PC-3 (cell line): Measurements from ENCODE around the gene AGTRAP. TPM values are rescaled to one million over a fixed set of nuclear protein-coding genes. Genes with fewer than 3 reads are reported as not detected.

Experiments used
- ATAC-seq: fragments of 200-7000 bp; cut with Tn5 transposase; 2 replicates; pipeline ENCODE4 v1.9.1; 2020; ENCODE audit warnings: mild to moderate bottlenecking, moderate library complexity
- BruUV-seq: library from RNA; stranded (reverse); fragments of 400-500 nt; replicated peaks from 2 replicates; lab custom pipeline; 2021; lab: Mats Ljungman, UMichigan
- CTCF ChIA-PET: fragments of 300-600 bp; sonication (Branson Sonifier 250); formaldehyde crosslinking; loops from one replicate; lab custom pipeline; 2022; ENCODE audit warnings: antibody characterized with exemption; lab: Charles Lee
- POLR2A ChIA-PET: fragments of 300-600 bp; sonication (Branson Sonifier 250); formaldehyde crosslinking; loops from one replicate; lab custom pipeline; 2022; ENCODE audit warnings: antibody characterized with exemption; ENCODE audit not compliant: unreplicated experiment; lab: Charles Lee
- DNase-seq: peaks from one replicate; pipeline ENCODE4 v3.0.0-alpha.2; 2015
- H2AFZ ChIP-seq: fragments of 300-600 bp; sonication (generic); 2 replicates; pipeline ENCODE4 v1.6.0; 2016; ENCODE audit warnings: antibody characterized with exemption, low read length
- H3F3A ChIP-seq: fragments of 300-600 bp; sonication (generic); one replicate; pipeline ENCODE4 v1.6.0; 2017; ENCODE audit warnings: antibody characterized with exemption, low read length, control low read depth, mild to moderate bottlenecking; ENCODE audit not compliant: unreplicated experiment
- H3K27ac ChIP-seq: fragments of 300-600 bp; sonication (generic); 2 replicates; pipeline ENCODE4 v1.5.1; 2016; ENCODE audit warnings: mild to moderate bottlenecking, low read length
- H3K27me3 ChIP-seq: fragments of 300-600 bp; sonication (generic); 2 replicates; pipeline ENCODE4 v1.6.1; 2016; ENCODE audit warnings: low read length, mixed read lengths
- H3K36me3 ChIP-seq: fragments of 300-600 bp; sonication (generic); 2 replicates; pipeline ENCODE4 v1.6.1; 2016; ENCODE audit warnings: low read depth, mixed run types, low read length, mixed read lengths
- H3K4me1 ChIP-seq: fragments of 300-600 bp; sonication (generic); 2 replicates; pipeline ENCODE4 v1.5.1; 2016; ENCODE audit warnings: low read length; ENCODE audit not compliant: insufficient read depth
- H3K4me2 ChIP-seq: fragments of 300-600 bp; sonication (generic); 2 replicates; pipeline ENCODE4 v1.6.0; 2016; ENCODE audit warnings: low read length
- H3K4me3 ChIP-seq: fragments of 300-600 bp; sonication (generic); 2 replicates; pipeline ENCODE4 v1.5.1; 2016; ENCODE audit warnings: mild to moderate bottlenecking, low read length, mixed read lengths
- H3K79me2 ChIP-seq: fragments of 300-600 bp; sonication (generic); 2 replicates; pipeline ENCODE4 v1.6.1; 2017; ENCODE audit warnings: low read length, mixed read lengths
- H3K9ac ChIP-seq: fragments of 300-600 bp; sonication (generic); 2 replicates; pipeline ENCODE4 v1.6.0; 2016; ENCODE audit warnings: mild to moderate bottlenecking, low read length
- H3K9me2 ChIP-seq: fragments of 300-600 bp; sonication (generic); replicated peaks from 2 replicates; pipeline ENCODE4 v1.6.1; 2016; ENCODE audit warnings: mixed run types, low read length, mixed read lengths
- H3K9me3 ChIP-seq: fragments of 300-600 bp; sonication (generic); 2 replicates; pipeline ENCODE4 v1.6.1; 2016; ENCODE audit warnings: low read length, mixed read lengths
- H4K20me1 ChIP-seq: fragments of 300-600 bp; sonication (generic); 2 replicates; pipeline ENCODE4 v1.6.1; 2016; ENCODE audit warnings: low read length, mixed read lengths
- EZH2 ChIP-seq: fragments of 300-600 bp; sonication (generic); IDR thresholded peaks from one replicate; pipeline ENCODE4 v1.6.1; 2017; ENCODE audit warnings: antibody characterized with exemption, mild to moderate bottlenecking, low read length; ENCODE audit not compliant: unreplicated experiment
- EZH2phosphoT487 ChIP-seq: fragments of 300-600 bp; sonication (generic); IDR thresholded peaks from 2 replicates; pipeline ENCODE4 v1.6.1; 2018; ENCODE audit warnings: mild to moderate bottlenecking, antibody characterized with exemption, low read length, borderline replicate concordance
- intact Hi-C: fragments of 100-400 bp; cut with micrococcal nuclease; formaldehyde crosslinking; loops from 2 replicates; pipeline ENCODE4 v1.9.0; 2023
- total RNA-seq: library from RNA; depleted of rRNA; stranded (reverse); fragments of >200 nt; gene quantifications from 2 replicates; pipeline ENCODE4 v1.2.3, GENCODE V29; 2014
- TF ChIP-seq, protein P1 (sequence below): fragments of 300-600 bp; sonication (generic); conservative IDR thresholded peaks from 2 replicates; pipeline ENCODE4 v1.5.1; 2017; ENCODE audit warnings: antibody characterized with exemption, low read depth, mild to moderate bottlenecking, low read length

AGTRAP gene
- total RNA-seq, 1 experiment from 2014 or later = 73.5 TPM

DNA sequence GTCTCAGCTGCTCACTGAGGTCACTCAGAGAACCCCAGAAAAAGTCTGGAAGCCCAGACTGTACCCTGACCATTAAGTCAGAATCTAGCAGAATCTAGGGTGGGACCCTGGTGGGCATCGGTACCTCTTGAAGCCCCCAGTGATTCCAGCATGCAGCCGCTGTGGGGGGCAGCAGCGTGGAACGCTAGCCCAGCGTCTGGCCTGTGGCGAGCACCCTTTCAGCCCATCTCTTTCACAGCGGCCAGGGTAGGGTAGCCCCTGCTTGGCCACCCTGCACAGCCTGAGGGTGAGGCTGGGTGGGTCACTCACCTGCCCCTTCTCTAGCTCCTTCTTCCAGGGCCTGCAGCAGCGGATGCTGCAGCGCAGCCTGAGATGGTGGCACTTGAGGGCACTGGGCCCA is 42.4 kb downstream of the AGTRAP start:
- Histone ChIP-seq H3K4me1 (no peaks in the 10 kb centered on the region), H3K9me2 (no peaks in the 10 kb centered on the region), H3K27ac (no peak overlapping the region), H3F3A (no peaks in the 10 kb centered on the region), H3K9me3 (no peaks in the 10 kb centered on the region), H3K27me3 (no peaks in the 10 kb centered on the region), H3K9ac (no peak overlapping the region), H3K36me3 (no peaks in the 10 kb centered on the region), H4K20me1 (no peaks in the 10 kb centered on the region), H2AFZ (no peak overlapping the region), H3K79me2 (no peaks in the 10 kb centered on the region), H3K4me3 (no peak overlapping the region), H3K4me2 (no peak overlapping the region)
- intact Hi-C loops = no loop called here
- CTCF ChIA-PET = no interaction called here
- ATAC-seq = no peak
- BruUV-seq = no TSS peak
- no peak for TF ChIP-seq EZH2
- TF ChIP-seq EZH2phosphoT487 = no peak
- TF ChIP-seq, protein P1, sequence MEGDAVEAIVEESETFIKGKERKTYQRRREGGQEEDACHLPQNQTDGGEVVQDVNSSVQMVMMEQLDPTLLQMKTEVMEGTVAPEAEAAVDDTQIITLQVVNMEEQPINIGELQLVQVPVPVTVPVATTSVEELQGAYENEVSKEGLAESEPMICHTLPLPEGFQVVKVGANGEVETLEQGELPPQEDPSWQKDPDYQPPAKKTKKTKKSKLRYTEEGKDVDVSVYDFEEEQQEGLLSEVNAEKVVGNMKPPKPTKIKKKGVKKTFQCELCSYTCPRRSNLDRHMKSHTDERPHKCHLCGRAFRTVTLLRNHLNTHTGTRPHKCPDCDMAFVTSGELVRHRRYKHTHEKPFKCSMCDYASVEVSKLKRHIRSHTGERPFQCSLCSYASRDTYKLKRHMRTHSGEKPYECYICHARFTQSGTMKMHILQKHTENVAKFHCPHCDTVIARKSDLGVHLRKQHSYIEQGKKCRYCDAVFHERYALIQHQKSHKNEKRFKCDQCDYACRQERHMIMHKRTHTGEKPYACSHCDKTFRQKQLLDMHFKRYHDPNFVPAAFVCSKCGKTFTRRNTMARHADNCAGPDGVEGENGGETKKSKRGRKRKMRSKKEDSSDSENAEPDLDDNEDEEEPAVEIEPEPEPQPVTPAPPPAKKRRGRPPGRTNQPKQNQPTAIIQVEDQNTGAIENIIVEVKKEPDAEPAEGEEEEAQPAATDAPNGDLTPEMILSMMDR = no peak
- DNase-seq = no peak
- POLR2A ChIA-PET = interaction anchor here (0.6 kb wide), 1 partner anchor 678 kb away, joined by 3 read pairs; the partner anchor contains the start of gene EXOSC10

DNA sequence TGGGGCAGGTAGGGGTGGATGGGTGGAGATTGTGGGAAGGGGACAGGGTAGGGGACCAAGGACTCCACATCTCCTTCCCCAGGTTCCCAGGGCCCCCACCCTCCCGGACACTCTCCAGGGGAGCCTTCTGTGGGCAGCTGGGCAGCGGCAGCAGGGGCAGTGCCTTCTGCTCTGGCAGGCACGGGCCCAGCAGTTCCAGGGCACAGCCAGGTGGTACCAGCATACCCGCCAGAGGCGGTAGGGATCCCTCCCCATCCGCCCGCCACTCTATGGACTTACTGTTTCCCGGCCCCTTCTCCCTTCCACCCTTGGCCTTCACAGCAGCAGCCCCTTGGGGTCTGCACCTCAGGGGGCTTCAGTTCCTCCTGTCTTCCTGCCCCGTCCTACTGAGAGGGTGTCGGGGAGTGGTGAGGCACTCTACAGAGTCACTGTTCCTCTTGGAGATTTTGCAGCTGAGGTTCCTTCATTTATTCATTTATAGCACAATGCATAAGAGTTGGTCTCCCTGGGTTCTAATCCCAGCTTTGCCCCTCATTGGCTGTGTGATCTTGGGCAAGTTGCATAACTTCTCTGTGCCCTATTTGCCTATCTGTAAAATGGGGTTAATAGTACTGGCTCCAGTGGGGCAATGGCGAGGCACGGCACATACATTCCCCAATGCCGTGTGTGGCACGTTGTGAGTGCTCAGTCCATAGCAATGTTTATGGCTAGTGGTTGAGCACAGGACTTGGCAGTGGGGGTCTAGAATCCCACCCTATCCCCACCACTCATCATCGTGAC is 43.1 kb downstream of the AGTRAP start:
- Histone ChIP-seq H4K20me1 (no peaks in the 10 kb centered on the region), H3K9me2 (no peaks in the 10 kb centered on the region), H3F3A (no peaks in the 10 kb centered on the region), H3K79me2 (no peaks in the 10 kb centered on the region), H3K9me3 (no peaks in the 10 kb centered on the region), H2AFZ (no peak overlapping the region), H3K4me1 (no peaks in the 10 kb centered on the region), H3K27ac (no peak overlapping the region), H3K4me2 (no peak overlapping the region), H3K27me3 (no peaks in the 10 kb centered on the region), H3K36me3 (no peaks in the 10 kb centered on the region), H3K9ac (no peak overlapping the region), H3K4me3 (no peak overlapping the region)
- intact Hi-C loops = no loop called here
- CTCF ChIA-PET = no interaction called here
- POLR2A ChIA-PET = no interaction called here
- TF ChIP-seq EZH2phosphoT487 (no peak), EZH2 (no peak)
- TF ChIP-seq, protein P1 = no peak
- DNase-seq (no peak), ATAC-seq (no peak)
- no TSS peak for BruUV-seq

DNA sequence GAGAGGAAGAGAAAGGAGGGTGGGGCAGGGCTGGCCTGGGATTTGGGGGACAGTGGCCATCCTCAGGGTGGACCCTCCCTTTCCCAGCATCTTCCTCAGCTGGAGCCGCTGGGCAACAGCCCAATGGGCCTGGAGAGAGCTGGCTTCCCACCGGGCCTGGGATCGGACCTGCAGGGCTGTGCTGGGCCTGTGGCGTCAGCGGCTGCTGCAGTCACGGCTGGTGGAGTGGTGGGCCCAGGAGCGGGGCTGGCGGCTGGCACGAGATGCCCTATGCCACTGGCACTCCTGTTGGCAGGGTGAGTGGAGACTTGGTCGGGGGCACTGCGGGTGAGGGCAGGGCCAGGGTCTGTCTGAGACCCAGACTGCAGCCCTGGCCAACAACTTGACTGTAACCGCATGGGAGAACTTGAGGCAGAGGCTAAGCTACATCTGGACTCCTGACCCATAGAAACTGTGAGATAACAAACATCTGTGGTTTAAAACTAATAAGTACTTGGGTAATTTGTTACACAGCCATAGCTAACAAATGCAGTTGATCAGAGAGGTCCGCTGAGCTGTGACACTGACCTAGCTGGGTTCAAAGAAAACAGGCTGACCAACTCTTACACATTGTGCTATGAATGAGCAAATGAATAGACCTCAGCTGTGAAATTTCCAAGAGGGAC is 43.9 kb downstream of the AGTRAP start:
- BruUV-seq = no TSS peak
- ChIA-PET CTCF (no interaction called here), POLR2A (no interaction called here)
- H4K20me1 ChIP-seq = no peaks in the 10 kb centered on the region
- ATAC-seq = no peak
- H3K9me3 ChIP-seq = no peaks in the 10 kb centered on the region
- H3K4me1 ChIP-seq = no peaks in the 10 kb centered on the region
- no peak overlapping the region for H2AFZ ChIP-seq
- no peak for TF ChIP-seq EZH2
- no peak for TF ChIP-seq EZH2phosphoT487
- TF ChIP-seq, protein P1 = no peak
- H3K27ac ChIP-seq = no peak overlapping the region
- H3K36me3 ChIP-seq = no peaks in the 10 kb centered on the region
- H3K4me2 ChIP-seq = no peak overlapping the region
- intact Hi-C loops = no loop called here
- DNase-seq = no peak
- H3K9ac ChIP-seq = no peak overlapping the region
- H3K79me2 ChIP-seq = no peaks in the 10 kb centered on the region
- no peaks in the 10 kb centered on the region for H3K27me3 ChIP-seq
- H3K9me2 ChIP-seq = no peaks in the 10 kb centered on the region
- no peaks in the 10 kb centered on the region for H3F3A ChIP-seq
- no peak overlapping the region for H3K4me3 ChIP-seq
